Testis (tissue), 3 donors: Measurements from ENCODE around the gene PPP2R2D. TPM values are rescaled to one million over a fixed set of nuclear protein-coding genes. Genes with fewer than 3 reads are reported as not detected.

Experiments used
- DNase-seq: peaks from one replicate; pipeline ENCODE4 v3.0.0-alpha.2; 2019
- H3K27ac ChIP-seq, 2 donors: fragments of 200-600 bp; sonication (generic); one replicate each; pipeline ENCODE4 v1.5.1; 2019
- H3K27me3 ChIP-seq: fragments of 200-600 bp; sonication (generic); one replicate; pipeline ENCODE4 v1.5.1; 2019
- H3K36me3 ChIP-seq: fragments of 200-600 bp; sonication (generic); one replicate; pipeline ENCODE4 v1.5.1; 2017; ENCODE audit warnings: low read depth; ENCODE audit errors: missing control alignments
- H3K4me1 ChIP-seq: fragments of 200-600 bp; sonication (generic); one replicate; pipeline ENCODE4 v1.5.1; 2019
- H3K4me3 ChIP-seq, 2 donors: fragments of 200-600 bp; sonication (generic); one replicate each; pipeline ENCODE4 v1.5.1; 2017 to 2019
- H3K9me3 ChIP-seq: fragments of 200-600 bp; sonication (generic); one replicate; pipeline ENCODE4 v1.5.1; 2017
- POLR2A ChIP-seq: fragments of 450-650 bp; IDR thresholded peaks from one replicate; pipeline ENCODE4 v1.6.1; 2017; ENCODE audit warnings: antibody characterized with exemption, mild to moderate bottlenecking, moderate library complexity
- WGBS, 2 donors: methylation state at CpG; one replicate each; pipeline ENCODE4 v1.1.5; 2018; 5-methylcytosine and 5-hydroxymethylcytosine counted together
- intact Hi-C: fragments of 100-400 bp; cut with DNase I; formaldehyde crosslinking; loops from one replicate; pipeline ENCODE4 v1.15.1; 2023; ENCODE audit warnings: low total_unique reads
- polyA plus RNA-seq: library from polyadenylated mRNA; stranded (reverse); fragments of 350-450 nt; fragmentation: Illumina TruSeq; extraction: RNeasy Lipid Tissue Mini Kit (QIAGEN cat#74804); gene quantifications from one replicate; pipeline ENCODE4 v1.2.3, GENCODE V29; 2014; ENCODE audit warnings: low read depth, low replicate concordance; ENCODE audit not compliant: insufficient read depth
- total RNA-seq, 2 donors: library from RNA; depleted of rRNA; stranded (reverse); fragments of >200 nt; gene quantifications; one replicate each; pipeline ENCODE4 v1.2.3, GENCODE V29; 2016
- TF ChIP-seq, protein P1 (sequence below), 3 experiments: fragments of 450-650 bp in 2 of 3; fragments of 200-600 bp in 1 of 3; sonication (generic) in 1 of 3; IDR thresholded peaks; one replicate each; pipeline ENCODE4 v1.5.1; 2016 to 2019; ENCODE audit warnings: antibody characterized with exemption in 3 of 3, mild to moderate bottlenecking in 2 of 3, moderate library complexity in 1 of 3

Gene PPP2R2D
- total and polyA plus RNA-seq, 3 donors from 2014 or later, result 34.9 to 49.2 (median 48.5) TPM

DNA sequence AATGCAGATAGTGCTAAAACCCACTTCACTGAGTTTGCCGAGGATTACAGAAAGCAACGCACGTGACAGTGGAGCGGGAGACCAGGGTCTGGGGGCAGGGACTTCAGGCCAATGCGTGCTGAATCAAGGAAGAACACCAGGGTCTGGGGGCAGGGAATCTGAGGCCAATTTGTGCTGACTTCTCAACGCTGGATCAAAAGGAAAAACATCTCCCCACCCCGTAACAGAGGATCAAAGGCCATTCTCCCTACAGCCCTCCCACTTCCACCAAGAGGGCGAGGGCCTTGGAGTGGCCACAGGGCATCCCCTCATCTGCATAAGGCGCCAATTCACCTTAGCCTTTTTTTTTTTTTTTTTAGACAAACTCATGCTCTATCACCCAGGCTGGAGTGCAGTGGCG, 103.2 kb downstream of the PPP2R2D start:
- no peaks in the 10 kb centered on the region for H3K4me1 ChIP-seq
- no peaks in the 10 kb centered on the region for H3K27me3 ChIP-seq
- no peak for TF ChIP-seq POLR2A
- TF ChIP-seq, protein P1, sequence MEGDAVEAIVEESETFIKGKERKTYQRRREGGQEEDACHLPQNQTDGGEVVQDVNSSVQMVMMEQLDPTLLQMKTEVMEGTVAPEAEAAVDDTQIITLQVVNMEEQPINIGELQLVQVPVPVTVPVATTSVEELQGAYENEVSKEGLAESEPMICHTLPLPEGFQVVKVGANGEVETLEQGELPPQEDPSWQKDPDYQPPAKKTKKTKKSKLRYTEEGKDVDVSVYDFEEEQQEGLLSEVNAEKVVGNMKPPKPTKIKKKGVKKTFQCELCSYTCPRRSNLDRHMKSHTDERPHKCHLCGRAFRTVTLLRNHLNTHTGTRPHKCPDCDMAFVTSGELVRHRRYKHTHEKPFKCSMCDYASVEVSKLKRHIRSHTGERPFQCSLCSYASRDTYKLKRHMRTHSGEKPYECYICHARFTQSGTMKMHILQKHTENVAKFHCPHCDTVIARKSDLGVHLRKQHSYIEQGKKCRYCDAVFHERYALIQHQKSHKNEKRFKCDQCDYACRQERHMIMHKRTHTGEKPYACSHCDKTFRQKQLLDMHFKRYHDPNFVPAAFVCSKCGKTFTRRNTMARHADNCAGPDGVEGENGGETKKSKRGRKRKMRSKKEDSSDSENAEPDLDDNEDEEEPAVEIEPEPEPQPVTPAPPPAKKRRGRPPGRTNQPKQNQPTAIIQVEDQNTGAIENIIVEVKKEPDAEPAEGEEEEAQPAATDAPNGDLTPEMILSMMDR (IDR thresholded peaks at IDR 0.05), result no peak
- H3K36me3 ChIP-seq, result no peaks in the 10 kb centered on the region
- no peak overlapping the region for H3K27ac ChIP-seq
- intact Hi-C loops, result no loop called here
- 85 to 89% methylated on average over 10 of the region's 10 CpGs for WGBS, 2 donors
- DNase-seq, result no peak
- no peak overlapping the region for H3K4me3 ChIP-seq
- no peaks in the 10 kb centered on the region for H3K9me3 ChIP-seq

DNA sequence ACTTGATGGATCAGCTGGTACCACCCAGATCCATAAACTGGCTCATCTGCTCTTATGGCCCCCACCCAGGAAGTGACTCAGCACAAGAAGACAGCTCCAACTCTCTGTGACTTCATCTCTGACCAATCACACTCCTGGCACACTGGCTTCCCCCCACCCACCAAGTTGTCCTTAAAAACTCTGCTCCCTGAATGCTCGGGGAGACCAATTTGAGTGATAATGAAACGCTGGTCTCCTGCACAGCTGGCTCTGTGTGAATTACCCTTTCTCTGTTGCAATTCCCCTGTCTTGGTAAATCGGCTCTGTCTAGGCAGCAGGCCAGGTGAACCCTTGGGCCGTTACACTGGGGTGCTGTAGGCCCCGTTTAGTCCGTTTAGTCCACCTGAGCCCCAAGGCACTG, 104.3 kb downstream of the PPP2R2D start:
- TF ChIP-seq, protein P1 (IDR thresholded peaks at IDR 0.05), result no peak
- no peak for TF ChIP-seq POLR2A
- Histone ChIP-seq H3K36me3 (no peaks in the 10 kb centered on the region), H3K27ac (no peak overlapping the region), H3K4me1 (no peaks in the 10 kb centered on the region), H3K4me3 (no peak overlapping the region), H3K27me3 (no peaks in the 10 kb centered on the region), H3K9me3 (no peaks in the 10 kb centered on the region)
- WGBS, 2 donors, result 92 to 93% methylated on average over 4 to 6 of the region's 6 CpGs
- intact Hi-C loops, result no loop called here
- no peak for DNase-seq

DNA sequence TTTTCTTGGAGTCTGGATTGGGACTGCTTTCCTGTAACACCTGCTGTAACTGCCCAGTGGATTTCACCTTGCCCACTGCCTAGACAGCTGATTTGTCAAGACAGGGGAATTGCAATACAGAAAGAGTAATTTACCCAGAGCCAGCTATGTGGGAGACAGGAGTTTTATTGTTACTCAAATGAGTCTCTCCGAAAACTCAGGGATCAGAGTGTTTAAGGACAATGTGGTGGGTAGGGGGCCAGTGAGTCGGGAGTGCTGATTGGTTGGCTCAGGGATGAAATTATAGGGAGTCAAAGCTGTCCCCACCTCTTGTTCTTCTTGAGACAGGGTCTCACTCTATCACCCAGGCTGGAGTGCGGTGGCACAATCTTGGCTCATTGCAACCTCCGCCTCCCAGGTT, 106.2 kb downstream of the PPP2R2D start:
- TF ChIP-seq, protein P1 (IDR thresholded peaks at IDR 0.05), result no peak
- no peak for TF ChIP-seq POLR2A
- intact Hi-C loops, result no loop called here
- Histone ChIP-seq H3K4me3 (no peak overlapping the region), H3K27ac (no peak overlapping the region), H3K9me3 (no peaks in the 10 kb centered on the region), H3K27me3 (no peaks in the 10 kb centered on the region), H3K36me3 (no peaks in the 10 kb centered on the region), H3K4me1 (no peaks in the 10 kb centered on the region)
- 91 to 94% methylated on average over 4 of the region's 4 CpGs for WGBS, 2 donors
- DNase-seq, result no peak

DNA sequence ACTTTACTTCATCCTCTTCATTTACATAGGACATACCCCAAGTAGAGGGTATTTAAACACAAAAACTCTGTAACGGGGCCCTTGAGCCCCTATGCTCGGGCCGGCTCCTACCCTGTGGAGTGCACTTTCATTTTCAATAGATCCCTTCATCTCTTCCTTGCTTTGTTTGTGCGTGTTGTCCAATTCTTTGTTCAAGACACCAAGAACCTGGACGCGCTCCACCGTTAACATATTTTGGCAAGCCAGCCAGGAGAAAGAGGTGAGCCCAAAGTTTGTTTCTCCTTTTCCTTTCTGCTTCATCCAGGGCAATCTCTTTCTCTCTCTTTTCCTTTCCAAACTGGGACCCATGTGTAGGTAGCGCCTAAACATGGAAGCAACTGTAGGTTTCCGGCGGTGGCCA, 106.9 kb downstream of the PPP2R2D start:
- intact Hi-C loops, result no loop called here
- no peaks in the 10 kb centered on the region for H3K36me3 ChIP-seq
- H3K4me1 ChIP-seq, result no peaks in the 10 kb centered on the region
- TF ChIP-seq POLR2A, result no peak
- TF ChIP-seq, protein P1 (IDR thresholded peaks at IDR 0.05), result no peak
- no peaks in the 10 kb centered on the region for H3K9me3 ChIP-seq
- no peak for DNase-seq
- H3K4me3 ChIP-seq, result no peak overlapping the region
- 70 to 86% methylated on average over 10 of the region's 10 CpGs for WGBS, 2 donors
- H3K27ac ChIP-seq, result no peak overlapping the region
- no peaks in the 10 kb centered on the region for H3K27me3 ChIP-seq

Other genes with a start within 250 kb of the PPP2R2D start
- 10 to 100 TPM; 61.5 to 93.4 TPM for gene BNIP3, start 80.9 kb downstream of the PPP2R2D start, total RNA-seq
- gene BNIP3, start 80.9 kb downstream of the PPP2R2D start, polyA plus RNA-seq, result 36.7 TPM
- gene JAKMIP3, start 164.9 kb downstream of the PPP2R2D start, total RNA-seq, result 1 to 10 TPM; 3.3 to 4.6 TPM
- gene JAKMIP3, start 164.9 kb downstream of the PPP2R2D start, polyA plus RNA-seq, result 1.3 TPM